HG03196 (cell line): ENCODE measurements around the gene TMEM145.
"Not testable (repeated sequence)": the region's sequence is repeated elsewhere in the genome, so short reads cannot be mapped to it uniquely, and the experiment has no call there.

ENCODE experiments used
- ATAC-seq: cut with Tn5 transposase; IDR thresholded peaks from one replicate; pipeline ENCODE4 v1.9.1; 2021; ENCODE audit not compliant: unreplicated experiment

The TMEM145 gene

DNA sequence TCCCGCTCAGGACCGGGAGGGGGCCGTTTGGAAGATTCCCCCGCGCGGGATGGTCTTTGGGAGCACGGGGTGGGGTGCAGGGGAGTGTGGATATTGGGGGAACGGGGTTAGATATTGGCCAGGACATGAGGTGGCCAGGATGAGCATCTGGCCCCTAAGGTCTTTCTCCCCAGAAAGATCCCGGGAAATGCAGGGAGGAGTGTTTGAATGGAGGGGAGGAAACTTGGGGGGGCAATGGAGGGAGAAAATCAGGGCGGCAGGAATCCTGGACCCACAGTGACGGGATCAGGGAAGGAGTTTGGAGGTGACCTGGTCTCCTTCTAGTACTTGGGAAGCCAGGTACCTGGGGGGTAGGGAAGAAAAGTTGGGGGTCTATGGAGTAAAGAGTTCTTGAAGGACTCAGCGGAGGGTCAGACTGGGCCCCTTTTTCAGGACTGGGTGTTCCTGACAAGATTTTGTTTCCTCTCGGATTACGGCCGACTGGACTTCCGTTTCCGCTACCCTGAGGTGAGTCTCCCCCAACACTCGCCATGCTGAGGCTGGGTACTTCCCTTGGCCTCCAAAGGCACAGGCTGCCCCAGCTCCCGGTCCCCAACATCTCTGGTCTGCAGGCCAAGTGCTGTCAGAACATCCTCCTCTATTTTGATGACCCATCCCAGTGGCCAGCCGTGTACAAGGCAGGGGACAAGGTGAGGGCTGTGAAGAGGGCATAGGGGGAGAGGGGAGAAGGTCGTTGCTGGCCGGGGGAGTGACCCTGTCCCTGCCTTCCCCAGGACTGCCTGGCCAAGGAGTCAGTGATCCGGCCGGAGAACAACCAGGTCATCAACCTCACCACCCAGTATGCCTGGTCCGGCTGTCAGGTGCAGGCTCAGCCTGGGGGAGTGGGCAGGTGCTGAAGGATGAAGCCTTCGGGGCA lies 989 bp downstream of the TMEM145 start:
- ATAC-seq = no peak

DNA sequence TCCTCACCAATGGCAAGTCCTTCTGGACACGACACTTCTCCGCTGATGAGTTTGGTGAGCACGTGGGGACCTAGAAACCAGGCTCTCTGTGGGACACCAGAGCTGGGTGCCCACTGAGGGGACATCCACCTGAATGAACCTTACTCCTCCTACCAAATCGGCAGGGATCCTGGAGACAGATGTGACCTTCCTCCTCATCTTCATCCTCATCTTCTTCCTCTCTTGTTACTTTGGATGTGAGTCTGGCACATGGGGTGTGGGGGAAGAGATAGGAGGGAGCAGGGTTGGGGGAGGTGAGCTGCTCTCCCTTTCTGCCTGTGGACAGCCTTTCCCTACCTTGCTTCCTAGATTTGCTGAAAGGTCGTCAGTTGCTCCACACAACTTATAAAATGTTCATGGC lies 1.9 kb downstream of the TMEM145 start:
- ATAC-seq = no peak

DNA sequence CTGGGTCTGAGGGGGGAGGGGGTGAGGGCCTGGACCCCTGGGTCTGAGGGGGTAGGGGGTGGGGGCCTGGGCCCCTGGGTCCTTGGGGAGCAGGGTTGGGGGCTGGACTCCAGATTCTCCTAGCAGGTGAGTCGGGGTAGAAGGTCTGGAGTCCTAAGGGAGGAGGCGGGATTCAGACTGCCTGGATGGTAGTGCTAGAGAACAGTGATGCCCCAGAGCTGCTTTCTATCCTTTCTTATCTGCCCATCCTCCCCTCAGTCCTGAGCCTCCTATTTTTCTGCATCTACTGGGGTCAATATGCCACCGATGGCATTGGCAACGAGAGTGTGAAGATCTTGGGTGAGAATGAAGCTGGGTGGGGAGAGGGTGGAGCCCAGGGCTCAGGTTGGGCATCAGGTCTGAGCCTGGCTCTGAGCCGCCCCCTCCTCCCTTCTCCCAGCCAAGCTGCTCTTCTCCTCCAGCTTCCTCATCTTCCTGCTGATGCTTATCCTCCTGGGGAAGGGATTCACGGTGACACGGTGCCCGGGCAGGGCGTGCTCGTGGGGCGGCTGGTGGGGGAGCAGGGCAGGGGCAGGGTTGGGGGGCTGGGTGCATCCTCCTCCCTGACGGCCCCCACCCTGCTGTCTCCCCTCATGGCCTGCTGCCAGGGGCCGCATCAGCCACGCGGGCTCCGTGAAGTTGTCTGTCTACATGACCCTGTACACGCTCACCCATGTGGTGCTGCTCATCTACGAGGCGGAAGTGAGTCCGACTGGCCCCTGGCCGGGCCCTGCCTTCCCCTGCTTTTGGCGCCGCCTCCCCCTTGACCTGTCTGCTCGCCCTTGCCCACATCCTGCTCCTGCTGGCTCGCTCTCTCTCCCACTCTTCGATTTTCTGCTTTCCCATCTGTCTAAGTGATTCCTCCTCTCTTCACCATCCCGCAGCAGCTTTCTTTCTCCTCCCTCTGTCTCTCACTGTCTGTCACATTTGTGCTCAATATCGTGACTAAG lies 3.4 kb downstream of the TMEM145 start:
- ATAC-seq = no peak

DNA sequence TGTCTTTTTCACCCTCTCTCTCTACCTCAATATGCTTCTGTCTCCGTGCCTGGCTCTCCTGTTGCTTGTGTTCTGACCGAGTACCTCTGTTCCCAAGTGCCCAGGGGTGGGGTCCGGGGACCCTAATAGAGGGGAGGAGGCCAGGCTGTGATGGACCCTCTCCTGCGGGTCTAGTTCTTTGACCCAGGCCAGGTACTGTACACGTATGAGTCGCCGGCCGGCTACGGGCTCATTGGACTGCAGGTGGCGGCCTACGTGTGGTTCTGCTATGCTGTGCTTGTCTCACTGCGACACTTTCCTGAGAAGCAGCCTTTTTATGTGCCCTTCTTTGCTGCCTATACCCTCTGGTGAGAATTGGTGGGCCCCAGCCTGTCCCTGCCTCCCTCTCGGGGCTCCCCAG lies 4.4 kb downstream of the TMEM145 start:
- no peak for ATAC-seq

DNA sequence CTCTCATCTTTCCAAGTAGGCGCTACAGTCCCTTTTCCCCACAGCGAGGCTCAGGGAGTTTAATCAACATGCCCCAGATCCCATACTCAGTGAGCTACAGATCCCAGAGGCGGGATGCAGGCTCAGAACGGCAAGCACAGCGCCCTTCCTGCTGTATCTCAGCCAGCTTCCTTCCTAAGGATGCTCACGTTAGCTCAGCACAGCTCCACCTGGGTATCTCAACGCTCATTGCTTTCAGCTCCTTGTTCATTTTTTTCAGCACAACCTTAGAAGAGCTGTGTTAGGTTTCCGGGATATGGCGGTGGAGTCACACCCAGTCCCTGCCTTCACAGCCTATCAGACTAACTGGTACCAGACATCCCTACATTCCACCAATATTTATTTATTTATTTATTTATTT lies 9.2 kb downstream of the TMEM145 start:
- no peak for ATAC-seq

DNA sequence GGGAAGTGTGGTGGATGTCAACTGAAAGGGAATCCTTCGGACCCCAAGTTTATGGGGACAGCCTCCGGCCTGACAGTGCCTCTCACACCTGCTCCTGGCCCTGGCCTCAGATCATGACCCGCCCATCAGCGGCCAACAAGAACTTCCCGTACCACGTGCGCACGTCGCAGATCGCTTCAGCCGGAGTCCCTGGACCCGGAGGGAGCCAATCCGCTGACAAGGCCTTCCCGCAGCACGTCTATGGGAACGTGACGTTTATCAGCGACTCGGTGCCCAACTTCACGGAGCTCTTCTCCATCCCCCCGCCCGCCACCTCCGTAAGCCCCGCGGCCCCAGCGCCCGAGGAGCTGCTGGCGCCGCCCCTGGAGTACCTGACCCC lies 10.4 kb downstream of the TMEM145 start:
- ATAC-seq = no peak

DNA sequence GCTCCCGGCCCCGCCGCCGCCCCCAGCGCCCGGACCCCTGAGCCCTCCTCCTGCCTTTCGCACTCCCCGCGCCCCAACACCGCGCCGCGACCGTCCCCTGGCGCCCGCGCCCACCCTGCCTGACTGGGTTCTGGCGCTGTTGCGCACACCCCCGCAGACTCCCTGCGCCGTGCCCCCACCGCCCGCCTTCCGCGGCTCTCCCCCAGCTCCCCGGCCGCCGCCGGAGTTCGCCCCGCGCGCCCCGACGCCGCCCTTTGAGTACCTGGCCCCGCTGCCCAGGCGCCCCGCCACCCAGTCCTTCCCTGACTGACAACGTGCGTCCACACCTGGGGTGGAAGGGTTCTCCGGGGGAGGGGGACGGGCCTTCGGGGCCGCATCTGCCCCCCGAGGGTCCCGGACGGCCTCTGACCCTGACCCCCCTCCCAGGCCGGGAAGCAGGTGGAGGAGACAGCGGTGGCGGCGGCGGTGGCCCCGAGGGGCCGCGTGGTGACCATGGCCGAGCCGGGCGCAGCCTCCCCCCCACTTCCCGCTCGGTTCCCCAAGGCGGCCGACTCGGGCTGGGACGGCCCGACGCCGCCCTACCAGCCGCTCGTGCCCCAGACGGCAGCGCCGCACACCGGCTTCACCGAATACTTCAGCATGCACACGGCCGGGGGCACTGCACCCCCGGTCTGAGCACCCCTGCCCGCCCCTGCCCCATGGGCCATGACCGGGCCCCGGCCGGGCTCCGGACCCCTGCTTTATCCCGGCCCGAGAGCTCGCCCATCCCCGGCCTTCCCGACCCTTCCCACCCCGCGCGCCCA lies 10.9 kb downstream of the TMEM145 start:
- ATAC-seq = no peak

DNA sequence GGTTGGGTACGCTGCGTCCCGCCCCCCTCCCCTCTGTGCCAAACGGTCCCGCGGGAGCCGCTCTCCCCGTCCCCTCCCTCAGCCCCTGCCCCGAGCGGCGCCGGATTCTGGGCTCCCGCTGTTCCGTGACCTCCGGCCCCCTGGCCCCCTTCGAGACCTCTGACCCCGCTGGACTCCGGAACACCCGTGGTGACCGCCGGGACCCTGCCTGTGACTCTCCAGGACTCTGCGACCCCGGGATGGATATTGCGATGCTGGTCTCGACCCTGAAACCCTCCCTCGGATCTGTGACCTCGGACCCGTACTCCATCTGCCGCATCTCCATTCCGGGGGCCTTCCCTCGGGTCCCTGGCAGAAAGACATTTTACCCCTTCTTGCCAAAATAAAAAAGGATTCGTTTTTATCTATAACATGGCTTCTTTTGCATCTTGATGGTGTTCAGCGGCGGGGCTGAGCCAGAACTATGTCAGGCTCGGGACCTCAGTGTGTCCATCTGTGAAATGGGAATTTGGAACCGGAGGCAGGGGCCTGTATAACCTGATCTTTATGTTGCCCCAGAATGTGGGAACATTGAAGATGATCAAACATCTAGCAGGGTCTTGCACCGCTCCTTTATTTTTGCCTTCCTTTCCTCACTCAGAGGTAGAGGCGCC lies 11.7 kb downstream of the TMEM145 start:
- no peak for ATAC-seq

DNA sequence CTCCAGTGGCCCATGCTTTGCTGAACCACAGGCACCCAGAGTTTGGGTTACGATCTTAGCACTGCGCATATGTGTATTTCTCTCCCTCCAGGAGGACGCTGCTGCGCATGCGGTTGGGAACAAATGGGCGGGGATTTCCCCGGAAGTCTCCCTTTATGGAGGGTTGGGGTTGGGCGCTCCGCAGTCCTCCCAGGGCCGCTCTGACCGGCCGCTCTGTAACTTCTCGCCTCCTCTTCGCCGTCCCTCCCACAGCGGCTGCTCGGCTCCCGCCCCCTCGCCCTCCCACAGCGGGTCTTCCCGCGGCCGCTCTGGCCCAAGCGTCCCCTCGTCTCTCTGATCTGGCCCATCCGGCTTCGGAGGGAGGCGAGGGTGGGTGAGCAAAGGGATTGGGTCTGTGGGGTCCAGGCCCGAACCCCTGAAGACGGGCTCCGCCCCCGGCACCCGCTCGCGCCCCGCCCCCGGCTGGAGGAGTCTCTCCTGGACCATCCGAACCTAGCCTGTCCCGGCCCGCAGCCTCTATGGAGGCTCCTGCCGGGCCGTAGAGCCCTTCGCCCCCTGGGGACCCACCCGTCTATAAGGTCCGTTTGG lies 12.3 kb downstream of the TMEM145 start, which contains the start of gene MEGF8:
TSS of gene MEGF8 (plus strand) at position 328 of the 588 bp plus-strand sequence. CDS start 609 bp downstream, outside the sequence.
- peak; percentile 91 for ATAC-seq

DNA sequence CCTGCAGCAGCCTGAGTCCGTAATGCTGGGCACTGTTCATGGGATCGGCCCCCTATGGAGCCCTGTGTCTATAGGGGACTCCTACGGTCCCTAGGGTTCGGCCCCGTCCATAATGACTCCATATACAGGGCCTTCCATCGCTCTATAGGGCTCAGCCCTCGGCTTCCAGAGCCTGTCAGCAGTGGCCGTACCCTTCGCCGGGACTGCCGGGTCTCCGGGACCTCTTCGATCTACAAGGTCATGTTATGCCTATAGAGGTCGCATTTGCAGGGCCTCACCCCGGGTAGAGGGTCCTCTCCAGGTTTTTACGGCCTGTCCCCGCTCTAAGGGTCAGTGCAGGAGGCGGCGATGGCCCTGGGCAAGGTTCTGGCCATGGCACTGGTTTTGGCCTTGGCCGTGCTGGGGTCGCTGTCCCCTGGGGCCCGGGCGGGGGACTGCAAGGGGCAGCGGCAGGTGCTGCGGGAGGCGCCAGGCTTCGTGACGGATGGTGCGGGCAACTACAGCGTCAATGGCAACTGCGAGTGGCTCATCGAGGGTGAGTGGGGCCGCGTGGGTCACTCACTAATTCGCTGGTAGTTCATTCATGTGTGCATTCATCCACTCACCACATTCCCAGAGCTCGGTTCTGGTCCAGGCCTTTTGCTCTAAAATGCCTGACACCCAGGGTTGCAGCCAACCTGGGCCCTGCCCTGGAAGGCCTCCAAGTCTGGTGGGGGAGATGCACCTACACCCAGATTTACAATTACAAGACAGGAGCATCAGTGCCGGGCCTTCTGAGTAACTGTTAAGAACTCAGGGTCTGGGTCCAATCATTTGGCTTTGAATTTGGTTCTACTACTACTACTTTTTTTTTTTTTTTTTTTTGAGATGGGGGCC lies 13.0 kb downstream of the TMEM145 start:
- ATAC-seq = peak; percentile 5

DNA sequence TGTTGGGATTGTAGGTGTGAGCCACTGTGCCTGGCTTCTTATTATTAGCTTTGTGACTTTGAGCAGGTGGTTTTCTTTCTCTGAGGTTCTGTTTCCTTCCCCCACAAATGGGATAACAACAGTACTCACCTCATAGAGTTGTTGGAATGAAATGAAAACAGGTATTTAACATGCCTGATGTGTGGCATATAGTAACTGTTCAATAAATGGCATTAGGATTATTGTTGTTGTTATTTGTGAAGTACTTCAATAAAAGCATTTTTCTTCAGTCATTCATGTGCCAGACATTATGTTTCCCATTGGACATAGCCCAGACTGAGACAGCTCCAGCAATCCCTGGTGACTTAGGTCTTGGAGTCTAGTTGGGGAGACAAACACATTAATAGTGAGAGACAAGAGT lies 13.9 kb downstream of the TMEM145 start:
- ATAC-seq = no peak

DNA sequence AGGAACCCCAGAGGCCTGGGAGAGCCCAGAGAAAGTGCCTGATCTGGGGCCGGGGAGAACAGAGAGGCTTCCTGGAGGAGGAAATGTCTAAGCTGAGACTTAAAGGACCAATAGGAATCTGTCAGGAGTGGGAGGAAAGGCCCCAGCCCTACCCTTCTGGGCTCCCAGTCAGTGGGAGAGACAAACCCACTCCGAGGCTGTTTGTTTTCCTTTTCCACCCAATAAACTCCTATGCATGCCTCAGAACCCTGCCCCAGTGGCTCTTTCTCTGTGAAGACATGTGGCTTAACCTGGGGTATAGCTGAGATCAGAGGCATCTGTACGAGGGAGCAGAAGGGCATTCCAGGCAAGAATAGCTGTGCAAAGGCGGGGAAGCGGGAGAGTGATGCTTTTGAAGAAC lies 14.3 kb downstream of the TMEM145 start:
- no peak for ATAC-seq

DNA sequence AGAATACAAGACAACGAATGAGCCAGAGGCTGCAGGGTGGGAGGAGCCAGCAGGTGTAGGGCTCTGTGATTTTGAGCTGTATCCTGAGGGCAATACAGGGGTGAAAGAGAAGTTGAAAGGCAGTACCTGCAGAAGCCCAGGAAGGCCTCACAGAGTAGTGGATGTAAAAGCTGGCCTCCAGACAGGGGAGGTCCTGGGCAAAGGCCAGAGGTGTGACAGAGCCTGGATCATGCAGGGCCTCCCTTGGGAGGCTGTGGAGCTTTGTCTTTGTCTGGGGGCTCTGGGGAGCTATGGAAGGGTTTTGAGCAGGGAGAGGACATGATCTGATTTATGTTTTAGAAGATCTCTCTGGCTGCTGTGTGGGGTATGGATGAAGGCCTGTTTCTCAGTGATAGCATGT lies 15.0 kb downstream of the TMEM145 start:
- ATAC-seq = no peak

DNA sequence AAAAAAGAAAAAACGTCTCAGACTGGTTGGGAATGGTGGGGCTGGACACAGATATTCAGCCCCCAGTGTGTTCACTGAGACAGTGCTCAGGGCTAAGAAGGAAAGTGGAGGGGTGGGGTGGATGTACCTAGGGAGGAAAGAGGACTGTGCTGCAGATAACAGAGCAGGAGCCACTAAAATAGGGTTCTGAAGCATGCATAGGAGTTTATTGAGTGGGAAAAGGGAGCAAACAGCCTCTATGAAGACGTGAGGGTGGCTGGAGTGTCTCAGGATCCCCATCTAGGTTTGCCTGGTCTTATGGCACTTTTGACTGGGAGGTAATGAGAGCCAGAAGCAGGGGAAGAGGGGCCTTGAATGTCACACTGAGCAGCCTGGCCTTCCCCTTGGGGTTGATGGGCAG lies 15.7 kb downstream of the TMEM145 start:
- no peak for ATAC-seq

DNA sequence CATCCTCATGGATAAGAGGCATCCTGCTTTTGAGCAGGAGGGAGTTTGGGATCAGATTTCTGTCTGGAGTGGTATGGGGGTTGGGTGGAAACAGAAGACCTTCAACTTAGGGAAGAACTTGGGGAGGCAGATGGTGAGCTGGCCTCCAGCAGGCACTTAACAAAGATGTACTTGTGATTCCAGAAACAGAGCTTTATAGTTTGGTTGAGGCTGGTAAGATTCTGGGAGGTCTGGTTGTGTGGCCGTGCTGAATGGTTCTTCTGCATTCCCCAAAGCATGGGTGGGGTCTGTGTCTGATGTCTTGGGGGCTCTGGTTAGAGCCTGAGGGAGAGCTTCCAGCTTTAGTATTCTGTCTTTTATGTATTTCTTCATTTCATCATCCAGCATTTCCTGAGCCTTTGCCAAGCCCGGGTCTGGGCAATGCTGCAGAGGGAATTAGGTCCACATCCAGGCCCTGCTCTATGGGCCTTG lies 17.2 kb downstream of the TMEM145 start:
- no peak for ATAC-seq

DNA sequence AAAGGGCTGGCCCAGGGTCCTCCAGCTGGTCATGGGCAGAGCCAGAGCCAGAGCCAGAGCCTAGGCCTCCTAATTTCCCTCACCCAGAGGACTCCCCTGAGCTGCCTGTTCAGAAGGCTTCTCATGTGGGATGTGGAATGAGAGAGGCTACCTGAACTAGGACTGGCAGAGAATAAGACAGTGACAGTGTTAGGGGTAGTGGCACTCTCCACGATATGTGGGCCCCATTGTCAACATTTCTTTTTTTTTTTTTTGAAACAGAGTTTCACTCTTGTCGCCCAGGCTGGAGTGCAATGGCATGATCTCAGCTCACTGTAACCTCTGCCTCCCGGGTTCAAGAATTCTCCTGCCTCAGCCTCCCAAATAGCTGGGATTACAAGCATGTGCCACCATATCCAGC lies 18.2 kb downstream of the TMEM145 start:
- not testable (repeated sequence) for ATAC-seq

DNA sequence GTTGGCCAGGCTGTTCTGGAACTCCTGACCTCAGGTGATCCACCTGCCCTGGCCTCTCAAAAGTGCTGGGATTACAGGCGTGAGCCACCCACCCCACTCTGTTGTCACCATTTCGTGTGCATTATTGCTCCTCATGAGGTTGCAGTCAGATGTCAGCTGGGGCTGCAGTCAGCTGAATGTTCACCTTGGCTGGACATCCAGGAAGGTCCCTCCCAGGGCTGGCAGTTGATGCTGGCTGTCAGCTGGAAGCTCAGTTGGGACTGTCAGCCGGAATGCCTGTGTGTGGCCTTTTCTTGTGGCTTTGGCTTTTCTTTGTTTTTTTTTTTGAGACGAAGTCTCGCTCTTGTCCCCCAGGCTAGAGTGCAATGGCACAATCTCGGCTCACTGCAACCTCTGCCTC lies 18.9 kb downstream of the TMEM145 start:
- no peak for ATAC-seq

DNA sequence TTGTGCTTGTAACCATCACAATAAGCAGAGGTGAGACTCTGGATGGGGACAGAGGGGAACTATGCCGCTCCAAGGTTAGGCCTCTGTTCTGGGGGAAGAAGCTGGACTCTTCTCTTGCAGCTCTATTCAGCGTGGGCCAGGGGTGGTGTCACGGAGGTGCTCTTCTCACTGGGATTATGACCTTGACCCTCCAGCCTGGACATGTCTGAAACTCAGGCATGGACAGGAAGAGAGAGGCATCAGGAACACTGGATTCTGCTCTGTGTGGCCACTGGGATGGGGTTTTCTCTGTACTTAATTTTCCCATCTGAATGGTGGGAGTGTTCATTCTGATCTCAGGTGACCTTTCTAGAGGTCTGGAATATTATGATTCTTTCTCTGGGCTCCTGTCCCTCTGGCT lies 19.9 kb downstream of the TMEM145 start:
- ATAC-seq = no peak
